PC-3 (cell line): ENCODE measurements around the gene TLN1. TPM values are rescaled to one million over a fixed set of nuclear protein-coding genes. Genes with fewer than 3 reads are reported as not detected.

ENCODE experiments used
- ATAC-seq: fragments of 200-7000 bp; cut with Tn5 transposase; 2 replicates; pipeline ENCODE4 v1.9.1; 2020; ENCODE audit warnings: mild to moderate bottlenecking, moderate library complexity
- BruUV-seq: library from RNA; stranded (reverse); fragments of 400-500 nt; replicated peaks from 2 replicates; lab custom pipeline; 2021; lab: Mats Ljungman, UMichigan
- CTCF ChIA-PET: fragments of 300-600 bp; sonication (Branson Sonifier 250); formaldehyde crosslinking; loops from one replicate; lab custom pipeline; 2022; ENCODE audit warnings: antibody characterized with exemption; lab: Charles Lee
- POLR2A ChIA-PET: fragments of 300-600 bp; sonication (Branson Sonifier 250); formaldehyde crosslinking; loops from one replicate; lab custom pipeline; 2022; ENCODE audit warnings: antibody characterized with exemption; ENCODE audit not compliant: unreplicated experiment; lab: Charles Lee
- DNase-seq: peaks from one replicate; pipeline ENCODE4 v3.0.0-alpha.2; 2015
- H2AFZ ChIP-seq: fragments of 300-600 bp; sonication (generic); 2 replicates; pipeline ENCODE4 v1.6.0; 2016; ENCODE audit warnings: antibody characterized with exemption, low read length
- H3F3A ChIP-seq: fragments of 300-600 bp; sonication (generic); one replicate; pipeline ENCODE4 v1.6.0; 2017; ENCODE audit warnings: antibody characterized with exemption, low read length, control low read depth, mild to moderate bottlenecking; ENCODE audit not compliant: unreplicated experiment
- H3K27ac ChIP-seq: fragments of 300-600 bp; sonication (generic); 2 replicates; pipeline ENCODE4 v1.5.1; 2016; ENCODE audit warnings: mild to moderate bottlenecking, low read length
- H3K27me3 ChIP-seq: fragments of 300-600 bp; sonication (generic); 2 replicates; pipeline ENCODE4 v1.6.1; 2016; ENCODE audit warnings: low read length, mixed read lengths
- H3K36me3 ChIP-seq: fragments of 300-600 bp; sonication (generic); 2 replicates; pipeline ENCODE4 v1.6.1; 2016; ENCODE audit warnings: low read depth, mixed run types, low read length, mixed read lengths
- H3K4me1 ChIP-seq: fragments of 300-600 bp; sonication (generic); 2 replicates; pipeline ENCODE4 v1.5.1; 2016; ENCODE audit warnings: low read length; ENCODE audit not compliant: insufficient read depth
- H3K4me2 ChIP-seq: fragments of 300-600 bp; sonication (generic); 2 replicates; pipeline ENCODE4 v1.6.0; 2016; ENCODE audit warnings: low read length
- H3K4me3 ChIP-seq: fragments of 300-600 bp; sonication (generic); 2 replicates; pipeline ENCODE4 v1.5.1; 2016; ENCODE audit warnings: mild to moderate bottlenecking, low read length, mixed read lengths
- H3K79me2 ChIP-seq: fragments of 300-600 bp; sonication (generic); 2 replicates; pipeline ENCODE4 v1.6.1; 2017; ENCODE audit warnings: low read length, mixed read lengths
- H3K9ac ChIP-seq: fragments of 300-600 bp; sonication (generic); 2 replicates; pipeline ENCODE4 v1.6.0; 2016; ENCODE audit warnings: mild to moderate bottlenecking, low read length
- H3K9me2 ChIP-seq: fragments of 300-600 bp; sonication (generic); replicated peaks from 2 replicates; pipeline ENCODE4 v1.6.1; 2016; ENCODE audit warnings: mixed run types, low read length, mixed read lengths
- H3K9me3 ChIP-seq: fragments of 300-600 bp; sonication (generic); 2 replicates; pipeline ENCODE4 v1.6.1; 2016; ENCODE audit warnings: low read length, mixed read lengths
- H4K20me1 ChIP-seq: fragments of 300-600 bp; sonication (generic); 2 replicates; pipeline ENCODE4 v1.6.1; 2016; ENCODE audit warnings: low read length, mixed read lengths
- EZH2 ChIP-seq: fragments of 300-600 bp; sonication (generic); IDR thresholded peaks from one replicate; pipeline ENCODE4 v1.6.1; 2017; ENCODE audit warnings: antibody characterized with exemption, mild to moderate bottlenecking, low read length; ENCODE audit not compliant: unreplicated experiment
- EZH2phosphoT487 ChIP-seq: fragments of 300-600 bp; sonication (generic); IDR thresholded peaks from 2 replicates; pipeline ENCODE4 v1.6.1; 2018; ENCODE audit warnings: mild to moderate bottlenecking, antibody characterized with exemption, low read length, borderline replicate concordance
- intact Hi-C: fragments of 100-400 bp; cut with micrococcal nuclease; formaldehyde crosslinking; loops from 2 replicates; pipeline ENCODE4 v1.9.0; 2023
- total RNA-seq: library from RNA; depleted of rRNA; stranded (reverse); fragments of >200 nt; gene quantifications from 2 replicates; pipeline ENCODE4 v1.2.3, GENCODE V29; 2014
- TF ChIP-seq, protein P1 (sequence below): fragments of 300-600 bp; sonication (generic); conservative IDR thresholded peaks from 2 replicates; pipeline ENCODE4 v1.5.1; 2017; ENCODE audit warnings: antibody characterized with exemption, low read depth, mild to moderate bottlenecking, low read length

The TLN1 gene
- total RNA-seq, 1 experiment from 2014 or later, result 118 TPM

DNA sequence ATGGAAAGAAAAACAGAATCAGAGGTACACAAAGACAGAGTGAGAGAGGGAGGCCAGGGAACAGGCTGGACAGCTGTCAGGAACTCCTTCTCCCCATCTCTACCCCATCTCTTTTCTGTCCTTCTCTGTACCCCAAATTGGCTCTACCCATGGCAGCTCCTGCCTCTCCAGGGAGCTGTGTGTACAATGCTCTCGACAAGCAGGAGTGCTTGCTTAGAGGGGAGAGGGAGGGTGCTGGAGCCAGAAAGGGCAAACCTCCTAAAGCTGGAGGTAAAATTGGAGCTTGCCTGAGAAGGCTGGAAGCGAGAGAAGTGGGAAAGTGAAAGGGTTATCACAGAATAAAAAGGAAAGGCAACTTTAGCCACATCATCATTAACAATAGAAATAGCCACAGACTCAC lies 48.7 kb downstream of the TLN1 start:
- Histone ChIP-seq H3F3A (no peaks in the 10 kb centered on the region), H3K4me3 (no peak overlapping the region), H3K9me3 (no peaks in the 10 kb centered on the region), H3K4me2 (no peak overlapping the region), H3K27ac (no peak overlapping the region), H2AFZ (no peak overlapping the region), H3K27me3 (no peaks in the 10 kb centered on the region), H3K9me2 (no peaks in the 10 kb centered on the region), H3K9ac (no peak overlapping the region), H3K4me1 (peaks cover 6% of the 10 kb centered on the region), H4K20me1 (no peaks in the 10 kb centered on the region), H3K36me3 (no peaks in the 10 kb centered on the region), H3K79me2 (no peaks in the 10 kb centered on the region)
- POLR2A ChIA-PET, result no interaction called here
- CTCF ChIA-PET, result no interaction called here
- DNase-seq, result no peak
- BruUV-seq, result no TSS peak
- TF ChIP-seq EZH2 (no peak), EZH2phosphoT487 (no peak)
- TF ChIP-seq, protein P1, sequence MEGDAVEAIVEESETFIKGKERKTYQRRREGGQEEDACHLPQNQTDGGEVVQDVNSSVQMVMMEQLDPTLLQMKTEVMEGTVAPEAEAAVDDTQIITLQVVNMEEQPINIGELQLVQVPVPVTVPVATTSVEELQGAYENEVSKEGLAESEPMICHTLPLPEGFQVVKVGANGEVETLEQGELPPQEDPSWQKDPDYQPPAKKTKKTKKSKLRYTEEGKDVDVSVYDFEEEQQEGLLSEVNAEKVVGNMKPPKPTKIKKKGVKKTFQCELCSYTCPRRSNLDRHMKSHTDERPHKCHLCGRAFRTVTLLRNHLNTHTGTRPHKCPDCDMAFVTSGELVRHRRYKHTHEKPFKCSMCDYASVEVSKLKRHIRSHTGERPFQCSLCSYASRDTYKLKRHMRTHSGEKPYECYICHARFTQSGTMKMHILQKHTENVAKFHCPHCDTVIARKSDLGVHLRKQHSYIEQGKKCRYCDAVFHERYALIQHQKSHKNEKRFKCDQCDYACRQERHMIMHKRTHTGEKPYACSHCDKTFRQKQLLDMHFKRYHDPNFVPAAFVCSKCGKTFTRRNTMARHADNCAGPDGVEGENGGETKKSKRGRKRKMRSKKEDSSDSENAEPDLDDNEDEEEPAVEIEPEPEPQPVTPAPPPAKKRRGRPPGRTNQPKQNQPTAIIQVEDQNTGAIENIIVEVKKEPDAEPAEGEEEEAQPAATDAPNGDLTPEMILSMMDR, result no peak
- intact Hi-C loops, result no loop called here
- no peak for ATAC-seq

DNA sequence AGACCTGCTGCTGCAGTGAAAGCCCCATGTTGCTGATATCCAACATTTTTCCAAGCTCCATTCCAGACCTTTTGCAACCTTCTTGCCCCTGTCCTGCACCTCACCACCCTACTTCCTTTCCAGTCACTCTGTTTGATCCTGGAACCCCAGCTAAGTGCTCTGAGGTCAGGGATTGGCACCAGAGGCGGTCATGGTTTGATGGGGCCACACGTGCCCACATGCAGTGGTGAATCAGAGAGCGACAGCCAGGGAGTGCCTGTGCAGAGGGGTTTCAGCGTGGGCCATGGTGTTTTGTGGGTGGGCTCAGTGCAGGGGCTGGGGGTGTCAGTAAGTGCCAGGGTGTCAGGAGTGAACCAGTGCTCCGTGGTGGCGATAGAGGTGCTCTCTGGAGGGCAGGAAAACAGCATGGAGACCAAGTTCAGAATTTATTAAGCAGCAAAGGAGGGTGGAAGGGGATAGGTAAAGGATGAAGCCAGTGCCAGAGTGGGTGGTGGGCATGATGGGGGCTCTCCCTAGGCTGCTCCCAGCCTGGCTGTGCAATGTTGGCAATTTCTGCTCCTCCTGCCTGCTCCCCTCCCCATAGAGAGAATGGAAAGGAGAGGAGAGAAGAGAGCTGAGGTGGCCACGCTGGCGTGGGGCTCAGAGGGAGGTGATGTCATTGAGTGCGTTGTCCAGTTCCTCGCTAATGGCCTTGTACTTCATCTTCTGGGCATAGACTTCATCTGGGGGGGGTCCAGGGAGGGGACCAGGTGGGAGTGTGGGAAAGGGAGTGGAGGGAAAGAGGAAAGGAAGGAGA lies 49.3 kb downstream of the TLN1 start:
- BruUV-seq, result no TSS peak
- ChIA-PET CTCF (no interaction called here), POLR2A (interaction anchor here (0.5 kb wide), 1 partner anchor 811 kb away, joined by 5 read pairs; no protein-coding TSS in a partner anchor)
- no peak overlapping the region for H3K4me3 ChIP-seq
- no peak for DNase-seq
- H2AFZ ChIP-seq, result no peak overlapping the region
- H3K79me2 ChIP-seq, result no peaks in the 10 kb centered on the region
- intact Hi-C loops, result no loop called here
- H3K4me1 ChIP-seq, result no peaks in the 10 kb centered on the region; the same call in 1 of the 2 replicates
- TF ChIP-seq EZH2phosphoT487 (no peak), EZH2 (no peak)
- TF ChIP-seq, protein P1, result no peak
- no peak overlapping the region for H3K27ac ChIP-seq
- no peak for ATAC-seq
- no peaks in the 10 kb centered on the region for H3K27me3 ChIP-seq
- no peak overlapping the region for H3K4me2 ChIP-seq
- H3K9me3 ChIP-seq, result no peaks in the 10 kb centered on the region
- H3F3A ChIP-seq, result no peaks in the 10 kb centered on the region
- no peaks in the 10 kb centered on the region for H3K36me3 ChIP-seq
- H3K9ac ChIP-seq, result no peak overlapping the region
- no peaks in the 10 kb centered on the region for H3K9me2 ChIP-seq
- H4K20me1 ChIP-seq, result no peaks in the 10 kb centered on the region

DNA sequence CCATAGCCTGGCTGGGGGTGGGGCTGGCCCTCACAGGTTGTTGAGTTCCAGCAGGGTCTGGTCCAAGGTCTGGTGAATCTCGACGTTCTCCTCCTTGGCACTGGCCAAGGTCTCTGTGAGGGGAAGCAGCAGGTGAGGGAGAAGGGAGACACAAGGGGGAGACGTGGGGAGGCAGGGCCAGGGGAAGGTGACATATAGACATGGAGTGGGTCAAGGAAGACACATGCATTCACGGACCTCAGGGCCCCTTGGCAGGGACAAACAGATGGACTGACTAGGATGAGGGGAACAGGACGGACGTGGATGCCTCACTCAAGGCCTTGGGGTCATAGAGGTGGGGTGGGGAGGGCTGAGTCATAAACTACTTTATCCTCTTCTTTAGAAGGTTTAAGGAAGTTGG lies 49.9 kb downstream of the TLN1 start:
- Histone ChIP-seq H3K27ac (no peak overlapping the region), H3K79me2 (no peaks in the 10 kb centered on the region), H3K4me1 (no peaks in the 10 kb centered on the region), H3K9me3 (no peaks in the 10 kb centered on the region), H3K9ac (no peak overlapping the region), H3K4me2 (no peak overlapping the region), H3K4me3 (no peak overlapping the region), H2AFZ (no peak overlapping the region), H3K36me3 (no peaks in the 10 kb centered on the region), H3F3A (no peaks in the 10 kb centered on the region), H3K27me3 (no peaks in the 10 kb centered on the region), H4K20me1 (no peaks in the 10 kb centered on the region), H3K9me2 (no peaks in the 10 kb centered on the region)
- CTCF ChIA-PET, result no interaction called here
- ATAC-seq (no peak), DNase-seq (no peak)
- intact Hi-C loops, result no loop called here
- BruUV-seq, result no TSS peak
- TF ChIP-seq EZH2 (no peak), EZH2phosphoT487 (no peak)
- TF ChIP-seq, protein P1, result no peak
- POLR2A ChIA-PET, result no interaction called here
